Chondrocyte (in vitro differentiated cells): ENCODE results near the gene TOP1. TPM values are rescaled to one million over a fixed set of nuclear protein-coding genes. Genes with fewer than 3 reads are reported as not detected.

ENCODE experiments used
- DNase-seq: peaks from one replicate; pipeline ENCODE4 v3.0.0; 2021; ENCODE audit warnings: mixed read lengths, low spot score
- H3K27ac Mint-ChIP-seq: one replicate; pipeline ENCODE4 v1.8.0; 2021; ENCODE audit warnings: mild to moderate bottlenecking, moderate library complexity, mixed read lengths; ENCODE audit not compliant: unreplicated experiment
- H3K27me3 Mint-ChIP-seq: 2 replicates; pipeline ENCODE4 v1.8.0; 2021; ENCODE audit warnings: low read depth, mixed read lengths
- H3K36me3 Mint-ChIP-seq: 2 replicates; pipeline ENCODE4 v1.8.0; 2021; ENCODE audit warnings: low read depth, mixed read lengths
- H3K4me1 Mint-ChIP-seq: 2 replicates; pipeline ENCODE4 v1.8.0; 2021; ENCODE audit warnings: low read depth, mild to moderate bottlenecking, mixed read lengths
- H3K4me3 Mint-ChIP-seq: one replicate; pipeline ENCODE4 v1.8.0; 2021; ENCODE audit warnings: mild to moderate bottlenecking, moderate library complexity, mixed read lengths; ENCODE audit not compliant: unreplicated experiment
- H3K9me3 Mint-ChIP-seq: 2 replicates; pipeline ENCODE4 v1.8.0; 2021; ENCODE audit warnings: low read depth, mixed read lengths
- total RNA-seq: library from RNA; stranded (reverse); gene quantifications from 3 replicates; pipeline ENCODE4 v1.2.1, GENCODE V29; 2021
- TF ChIP-seq, protein P1 (sequence below): fragments of 200-600 bp; sonication (generic); IDR thresholded peaks from 2 replicates; pipeline ENCODE4 v1.5.0; 2021; ENCODE audit warnings: antibody characterized with exemption, mild to moderate bottlenecking, moderate library complexity

TOP1 gene
- total RNA-seq, 1 donor from 2014 or later = 39.0 TPM

DNA sequence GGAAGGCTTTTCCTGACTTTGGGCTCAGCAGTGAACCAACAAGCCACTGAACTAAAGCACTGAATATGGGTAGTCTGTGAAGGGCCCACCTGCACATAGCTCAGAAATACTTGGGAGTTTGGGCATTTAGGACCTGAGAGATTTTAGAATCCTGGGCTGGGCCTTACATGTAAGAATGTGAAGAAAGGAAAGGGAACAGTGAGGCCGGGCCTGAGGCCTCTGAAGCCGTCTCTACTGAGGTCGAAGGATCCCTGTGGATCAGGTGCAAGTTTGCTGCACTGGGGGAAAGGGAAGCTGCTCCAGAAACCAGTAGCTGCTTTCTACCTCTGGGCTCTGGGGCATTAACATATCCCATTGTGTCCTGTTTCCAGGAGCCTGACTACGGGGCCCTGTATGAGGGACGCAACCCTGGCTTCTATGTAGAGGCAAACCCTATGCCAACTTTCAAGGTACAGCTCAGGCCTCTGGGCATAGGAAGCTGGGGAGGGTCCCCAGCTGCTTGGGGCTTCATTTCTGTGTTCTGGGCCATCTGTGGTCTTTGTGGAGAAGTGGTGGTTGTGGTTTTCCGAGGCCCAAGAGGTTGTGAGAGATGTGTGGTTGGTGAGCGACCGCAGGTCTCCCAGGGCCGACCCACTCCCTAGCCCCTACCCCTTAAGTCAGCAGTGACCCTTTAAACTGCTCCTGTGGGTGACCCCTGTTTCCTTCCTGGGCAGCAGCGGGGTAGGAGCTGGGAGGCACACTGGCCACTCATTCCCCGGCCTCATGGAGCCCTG, 139.0 kb downstream of the TOP1 start:
- peak overlapping the region; percentile 63 for H3K27ac Mint-ChIP-seq
- H3K4me3 Mint-ChIP-seq = no peak overlapping the region
- H3K9me3 Mint-ChIP-seq = no peaks in the 10 kb centered on the region
- peaks cover under 1% of the 10 kb centered on the region for H3K4me1 Mint-ChIP-seq
- TF ChIP-seq, protein P1, sequence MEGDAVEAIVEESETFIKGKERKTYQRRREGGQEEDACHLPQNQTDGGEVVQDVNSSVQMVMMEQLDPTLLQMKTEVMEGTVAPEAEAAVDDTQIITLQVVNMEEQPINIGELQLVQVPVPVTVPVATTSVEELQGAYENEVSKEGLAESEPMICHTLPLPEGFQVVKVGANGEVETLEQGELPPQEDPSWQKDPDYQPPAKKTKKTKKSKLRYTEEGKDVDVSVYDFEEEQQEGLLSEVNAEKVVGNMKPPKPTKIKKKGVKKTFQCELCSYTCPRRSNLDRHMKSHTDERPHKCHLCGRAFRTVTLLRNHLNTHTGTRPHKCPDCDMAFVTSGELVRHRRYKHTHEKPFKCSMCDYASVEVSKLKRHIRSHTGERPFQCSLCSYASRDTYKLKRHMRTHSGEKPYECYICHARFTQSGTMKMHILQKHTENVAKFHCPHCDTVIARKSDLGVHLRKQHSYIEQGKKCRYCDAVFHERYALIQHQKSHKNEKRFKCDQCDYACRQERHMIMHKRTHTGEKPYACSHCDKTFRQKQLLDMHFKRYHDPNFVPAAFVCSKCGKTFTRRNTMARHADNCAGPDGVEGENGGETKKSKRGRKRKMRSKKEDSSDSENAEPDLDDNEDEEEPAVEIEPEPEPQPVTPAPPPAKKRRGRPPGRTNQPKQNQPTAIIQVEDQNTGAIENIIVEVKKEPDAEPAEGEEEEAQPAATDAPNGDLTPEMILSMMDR = no peak
- H3K27me3 Mint-ChIP-seq = no peaks in the 10 kb centered on the region
- peaks cover 60% of the 10 kb centered on the region for H3K36me3 Mint-ChIP-seq
- peak; percentile 49 for DNase-seq

DNA sequence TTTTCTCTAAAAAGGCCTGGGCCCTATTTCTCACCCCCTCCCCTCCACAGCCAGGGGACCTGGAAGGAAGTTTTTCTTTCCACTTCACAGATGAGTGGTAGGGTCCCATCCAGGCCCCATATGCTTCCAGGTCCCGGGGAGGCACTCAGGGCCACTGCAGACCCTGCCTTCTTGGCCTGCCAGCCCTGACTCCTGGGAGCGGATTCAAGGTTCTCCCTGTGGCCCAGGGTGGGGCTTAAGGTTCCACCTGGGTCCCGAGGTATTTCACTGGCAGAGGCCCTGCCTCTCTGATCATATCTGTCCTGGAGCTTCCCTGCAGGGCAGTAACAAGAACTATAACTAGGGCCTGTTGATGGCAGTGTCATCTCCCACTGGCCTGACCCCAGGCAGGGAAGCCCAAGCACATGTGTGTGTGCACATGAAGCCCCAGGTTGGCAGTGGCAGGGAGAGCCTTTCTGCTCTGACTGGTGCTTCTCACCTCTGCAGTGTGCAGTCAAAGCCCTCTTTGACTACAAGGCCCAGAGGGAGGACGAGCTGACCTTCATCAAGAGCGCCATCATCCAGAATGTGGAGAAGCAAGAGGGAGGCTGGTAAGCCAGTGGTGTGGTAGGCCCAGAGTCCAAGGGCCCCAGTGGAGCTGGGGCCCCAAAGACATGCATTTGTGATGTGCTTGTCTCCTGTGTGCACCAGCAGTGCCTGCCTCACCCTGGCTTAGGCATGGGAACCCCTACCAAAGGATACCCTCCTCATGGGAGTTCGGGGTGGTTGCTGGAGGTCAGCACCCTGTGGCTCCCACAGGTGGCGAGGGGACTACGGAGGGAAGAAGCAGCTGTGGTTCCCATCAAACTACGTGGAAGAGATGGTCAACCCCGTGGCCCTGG, 139.9 kb downstream of the TOP1 start:
- Mint-ChIP-seq H3K4me3 (no peak overlapping the region), H3K36me3 (peaks cover 59% of the 10 kb centered on the region), H3K27ac (no peak overlapping the region), H3K4me1 (peaks cover 10% of the 10 kb centered on the region), H3K9me3 (no peaks in the 10 kb centered on the region), H3K27me3 (no peaks in the 10 kb centered on the region)
- peak; percentile 66 for DNase-seq
- TF ChIP-seq, protein P1 = no peak

DNA sequence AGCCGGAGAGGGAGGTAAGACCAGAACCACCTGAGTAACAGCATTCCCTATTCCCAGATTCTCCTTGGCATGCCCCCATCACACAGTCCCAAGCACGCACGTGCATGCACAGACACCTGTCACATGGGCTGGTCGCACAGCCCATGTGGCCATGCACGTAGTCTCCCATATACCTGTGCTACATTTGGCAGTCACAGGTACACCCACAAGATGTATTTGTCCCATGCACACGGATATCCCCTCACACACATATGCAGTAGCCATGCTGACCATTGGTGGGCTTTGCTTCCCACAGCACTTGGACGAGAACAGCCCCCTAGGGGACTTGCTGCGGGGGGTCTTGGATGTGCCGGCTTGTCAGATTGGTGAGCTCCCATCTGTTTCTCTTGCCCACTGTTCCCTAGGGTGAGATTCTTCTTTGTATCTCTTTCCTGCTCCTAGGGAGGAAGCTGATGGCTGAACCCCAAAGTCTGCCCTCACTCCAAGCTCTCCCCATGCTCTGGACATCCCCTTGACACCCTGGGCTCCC, 140.6 kb downstream of the TOP1 start:
- TF ChIP-seq, protein P1 = no peak
- H3K9me3 Mint-ChIP-seq = no peaks in the 10 kb centered on the region
- no peaks in the 10 kb centered on the region for H3K27me3 Mint-ChIP-seq
- DNase-seq = peak; percentile 68
- H3K36me3 Mint-ChIP-seq = peaks cover 55% of the 10 kb centered on the region
- no peak overlapping the region for H3K4me3 Mint-ChIP-seq
- H3K27ac Mint-ChIP-seq = no peak overlapping the region
- peaks cover 17% of the 10 kb centered on the region for H3K4me1 Mint-ChIP-seq

DNA sequence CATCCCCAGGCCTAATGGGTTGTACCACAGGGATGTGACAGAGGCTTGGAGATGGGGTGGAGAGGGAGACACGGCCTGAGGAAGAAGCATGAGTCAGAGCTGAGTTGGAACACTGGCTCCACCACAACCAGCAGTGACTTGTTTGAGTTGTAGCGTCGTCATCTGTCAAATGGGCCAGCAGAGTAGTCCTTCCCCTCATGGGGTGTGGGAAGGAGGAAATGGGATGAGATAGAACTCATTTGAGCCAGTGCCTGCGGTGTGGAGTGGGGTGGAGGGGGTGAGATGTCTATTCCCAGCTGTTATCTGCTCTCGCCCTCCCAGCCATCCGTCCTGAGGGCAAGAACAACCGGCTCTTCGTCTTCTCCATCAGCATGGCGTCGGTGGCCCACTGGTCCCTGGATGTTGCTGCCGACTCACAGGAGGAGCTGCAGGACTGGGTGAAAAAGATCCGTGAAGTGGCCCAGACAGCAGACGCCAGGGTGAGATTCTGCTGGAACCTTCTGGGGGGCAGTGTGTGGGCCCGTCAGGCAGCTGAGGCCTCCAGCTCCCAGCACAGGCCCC, 141.2 kb downstream of the TOP1 start:
- DNase-seq = peak; percentile 68
- H3K27me3 Mint-ChIP-seq = no peaks in the 10 kb centered on the region
- peaks cover 51% of the 10 kb centered on the region for H3K36me3 Mint-ChIP-seq
- peak overlapping the region; percentile 53 for H3K27ac Mint-ChIP-seq
- H3K4me1 Mint-ChIP-seq = peaks cover 23% of the 10 kb centered on the region
- TF ChIP-seq, protein P1 = no peak
- H3K4me3 Mint-ChIP-seq = no peak overlapping the region
- H3K9me3 Mint-ChIP-seq = no peaks in the 10 kb centered on the region
